Activated T-helper 17 cell treated with anti-CD3 and anti-CD28 coated beads, Interleukin-2, amount 50 U/mL, for 72 hours (primary cell): Measurements from ENCODE around the gene SMYD1. TPM values are rescaled to one million over a fixed set of nuclear protein-coding genes. Genes with fewer than 3 reads are reported as not detected.

Experiments used
- ATAC-seq: fragments of 150-1000 bp; cut with Tn5 transposase; replicated peaks from 2 replicates; pipeline ENCODE4 v1.10.0; 2021; ENCODE audit warnings: mild to moderate bottlenecking, moderate library complexity
- H3K27ac Mint-ChIP-seq: one replicate; pipeline ENCODE4 v1.8.0; 2022; ENCODE audit warnings: mixed read lengths
- H3K27me3 Mint-ChIP-seq: one replicate; pipeline ENCODE4 v1.8.0; 2022; ENCODE audit warnings: mixed read lengths
- H3K36me3 Mint-ChIP-seq: one replicate; pipeline ENCODE4 v1.8.0; 2022; ENCODE audit warnings: low read depth, mild to moderate bottlenecking, mixed read lengths
- H3K4me1 Mint-ChIP-seq: one replicate; pipeline ENCODE4 v1.8.0; 2022; ENCODE audit warnings: mixed read lengths
- H3K4me3 Mint-ChIP-seq: one replicate; pipeline ENCODE4 v1.8.0; 2022; ENCODE audit warnings: mild to moderate bottlenecking, mixed read lengths
- H3K9me3 Mint-ChIP-seq: one replicate; pipeline ENCODE4 v1.8.0; 2022; ENCODE audit warnings: mixed read lengths
- total RNA-seq, 2 donors: library from RNA; stranded (reverse); gene quantifications; one replicate each; pipeline ENCODE4 v1.2.3, GENCODE V29; 2022

SMYD1 gene
- total RNA-seq, 2 donors from 2014 or later, result not detected

- H3K9me3 Mint-ChIP-seq, result no peaks in the 10 kb centered on the region
- H3K4me3 Mint-ChIP-seq, result no peak overlapping the region
- no peak overlapping the region for H3K27ac Mint-ChIP-seq
- ATAC-seq, result no peak
- peaks cover 9% of the 10 kb centered on the region for H3K27me3 Mint-ChIP-seq
- no peaks in the 10 kb centered on the region for H3K36me3 Mint-ChIP-seq
- H3K4me1 Mint-ChIP-seq, result no peaks in the 10 kb centered on the region
These were observed 419 bp downstream of the SMYD1 start for GRCh38 chr2:88068044-88068443.

- Mint-ChIP-seq H3K36me3 (no peaks in the 10 kb centered on the region), H3K27ac (no peak overlapping the region), H3K4me3 (no peak overlapping the region), H3K4me1 (no peaks in the 10 kb centered on the region), H3K27me3 (peaks cover 9% of the 10 kb centered on the region), H3K9me3 (no peaks in the 10 kb centered on the region)
- no peak for ATAC-seq
These were observed 1.5 kb downstream of the SMYD1 start for GRCh38 chr2:88069117-88069516.

DNA sequence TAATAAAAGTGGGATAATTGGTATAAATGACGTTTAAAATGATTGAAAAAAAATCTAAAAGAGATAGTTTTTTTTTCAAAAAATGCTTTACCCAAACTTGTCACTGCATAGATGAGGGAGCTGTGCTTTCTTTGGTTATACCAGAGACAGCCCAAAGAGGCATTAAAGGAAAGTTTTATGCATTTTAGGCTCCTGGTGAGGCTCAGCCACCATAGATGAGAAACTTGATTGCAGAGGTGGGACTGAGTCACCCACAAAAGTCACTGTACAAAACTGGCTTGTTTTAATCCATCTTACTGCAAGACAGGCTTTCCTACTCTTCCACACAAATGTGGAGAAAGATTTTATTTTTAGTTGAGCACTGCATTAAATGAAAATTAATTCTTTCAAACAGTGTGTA is 2.4 kb downstream of the SMYD1 start:
- no peaks in the 10 kb centered on the region for H3K9me3 Mint-ChIP-seq
- no peaks in the 10 kb centered on the region for H3K36me3 Mint-ChIP-seq
- no peaks in the 10 kb centered on the region for H3K4me1 Mint-ChIP-seq
- H3K27me3 Mint-ChIP-seq, result peaks cover 9% of the 10 kb centered on the region
- no peak for ATAC-seq
- H3K27ac Mint-ChIP-seq, result no peak overlapping the region
- no peak overlapping the region for H3K4me3 Mint-ChIP-seq

DNA sequence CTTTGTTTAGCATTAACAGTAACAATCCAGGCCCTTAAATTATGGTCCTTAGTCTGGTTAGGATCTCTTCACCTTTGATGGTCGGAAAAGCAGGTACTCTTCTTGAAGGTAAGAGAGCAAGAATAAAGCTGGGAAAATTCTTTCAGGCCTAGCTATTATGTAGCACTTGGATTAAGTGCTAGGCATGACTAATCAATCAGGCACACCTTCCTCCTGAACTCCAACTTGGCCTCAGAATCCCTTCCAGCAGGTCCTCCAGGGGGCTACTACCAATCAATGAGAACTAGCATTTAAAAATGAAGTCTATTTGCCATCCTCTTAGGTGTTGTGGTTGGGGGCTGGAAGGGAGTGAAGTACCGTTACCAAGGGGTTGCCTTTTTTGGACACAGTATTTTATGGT is 3.7 kb downstream of the SMYD1 start:
- ATAC-seq, result no peak
- H3K4me1 Mint-ChIP-seq, result no peaks in the 10 kb centered on the region
- H3K36me3 Mint-ChIP-seq, result no peaks in the 10 kb centered on the region
- no peak overlapping the region for H3K27ac Mint-ChIP-seq
- peaks cover 9% of the 10 kb centered on the region for H3K27me3 Mint-ChIP-seq
- no peak overlapping the region for H3K4me3 Mint-ChIP-seq
- no peaks in the 10 kb centered on the region for H3K9me3 Mint-ChIP-seq

DNA sequence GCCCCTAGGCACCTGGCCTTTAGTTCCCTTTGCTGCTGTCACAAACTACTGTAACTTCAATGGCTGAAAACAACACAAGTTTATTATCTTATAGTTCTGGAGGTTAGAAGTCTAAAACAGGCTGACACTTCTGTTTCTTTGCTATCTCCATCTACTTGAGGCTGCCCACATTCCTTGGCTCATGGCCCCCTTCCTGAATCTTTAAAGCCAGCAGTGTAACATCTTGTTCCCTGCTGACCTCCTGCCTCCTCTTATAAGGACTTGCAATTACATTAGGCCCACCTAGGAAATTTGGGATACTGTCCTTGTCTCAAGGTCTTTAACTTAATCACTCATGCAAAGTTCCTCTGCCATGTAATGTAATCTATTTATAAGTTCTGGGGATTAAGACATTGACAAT is 6.5 kb downstream of the SMYD1 start:
- no peak overlapping the region for H3K4me3 Mint-ChIP-seq
- H3K4me1 Mint-ChIP-seq, result no peaks in the 10 kb centered on the region
- no peak overlapping the region for H3K27ac Mint-ChIP-seq
- no peaks in the 10 kb centered on the region for H3K9me3 Mint-ChIP-seq
- peaks cover 4% of the 10 kb centered on the region for H3K27me3 Mint-ChIP-seq
- ATAC-seq, result no peak
- no peaks in the 10 kb centered on the region for H3K36me3 Mint-ChIP-seq

DNA sequence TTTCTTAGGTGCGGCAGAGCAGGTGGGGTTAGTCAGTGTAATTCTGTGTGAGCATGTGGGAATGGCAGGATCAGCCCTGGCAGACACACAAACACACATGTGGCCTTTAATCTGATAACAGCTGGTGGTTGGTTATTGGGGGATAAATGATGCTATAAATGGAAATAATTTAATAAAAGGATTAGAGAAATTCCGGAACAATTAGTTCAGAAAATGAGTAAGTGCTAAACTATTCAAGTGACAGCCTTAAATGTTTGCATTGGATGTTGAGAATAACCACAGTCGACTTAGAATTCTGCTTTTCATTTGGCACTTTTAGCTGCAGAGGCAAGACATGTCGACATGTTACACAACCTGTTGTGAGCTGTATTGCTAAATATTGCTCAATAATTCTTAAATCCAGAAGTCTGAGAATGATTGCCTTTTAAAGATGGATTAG is 7.2 kb downstream of the SMYD1 start:
- H3K27ac Mint-ChIP-seq, result no peak overlapping the region
- H3K27me3 Mint-ChIP-seq, result no peaks in the 10 kb centered on the region
- no peaks in the 10 kb centered on the region for H3K9me3 Mint-ChIP-seq
- ATAC-seq, result no peak
- no peaks in the 10 kb centered on the region for H3K4me1 Mint-ChIP-seq
- no peaks in the 10 kb centered on the region for H3K36me3 Mint-ChIP-seq
- H3K4me3 Mint-ChIP-seq, result no peak overlapping the region

- Mint-ChIP-seq H3K4me1 (no peaks in the 10 kb centered on the region), H3K4me3 (no peak overlapping the region), H3K27ac (no peak overlapping the region), H3K9me3 (no peaks in the 10 kb centered on the region), H3K36me3 (no peaks in the 10 kb centered on the region), H3K27me3 (peaks cover 3% of the 10 kb centered on the region)
- no peak for ATAC-seq
These were observed 9.5 kb downstream of the SMYD1 start for GRCh38 chr2:88077080-88077479.

DNA sequence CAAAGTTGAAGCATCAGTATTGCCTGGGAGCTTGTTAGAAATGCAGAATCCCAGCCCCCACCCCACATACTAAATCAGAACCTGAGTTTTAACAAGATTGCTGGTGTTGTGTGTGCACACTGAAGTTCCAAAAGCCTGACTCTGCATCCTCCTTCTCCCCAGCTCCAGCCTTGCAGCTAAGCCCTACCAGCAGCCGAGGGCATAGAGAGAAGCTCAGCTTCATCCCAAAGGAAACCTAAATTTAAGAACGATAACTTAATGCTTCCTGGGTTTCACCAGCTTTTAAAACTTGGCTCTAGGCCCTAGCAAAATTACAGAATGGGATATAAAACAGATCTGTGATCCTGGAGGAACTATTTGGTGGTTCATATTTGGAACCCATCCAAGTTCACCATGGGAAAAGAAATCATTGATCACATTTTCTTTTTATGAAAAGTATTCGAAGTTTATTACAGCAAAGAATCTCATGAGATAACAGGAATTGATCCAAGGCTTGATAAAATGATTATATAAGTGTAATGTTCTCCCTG is 11.1 kb downstream of the SMYD1 start:
- H3K27ac Mint-ChIP-seq, result no peak overlapping the region
- H3K27me3 Mint-ChIP-seq, result peaks cover 8% of the 10 kb centered on the region
- H3K36me3 Mint-ChIP-seq, result no peaks in the 10 kb centered on the region
- no peaks in the 10 kb centered on the region for H3K9me3 Mint-ChIP-seq
- H3K4me3 Mint-ChIP-seq, result no peak overlapping the region
- no peak for ATAC-seq
- H3K4me1 Mint-ChIP-seq, result no peaks in the 10 kb centered on the region

DNA sequence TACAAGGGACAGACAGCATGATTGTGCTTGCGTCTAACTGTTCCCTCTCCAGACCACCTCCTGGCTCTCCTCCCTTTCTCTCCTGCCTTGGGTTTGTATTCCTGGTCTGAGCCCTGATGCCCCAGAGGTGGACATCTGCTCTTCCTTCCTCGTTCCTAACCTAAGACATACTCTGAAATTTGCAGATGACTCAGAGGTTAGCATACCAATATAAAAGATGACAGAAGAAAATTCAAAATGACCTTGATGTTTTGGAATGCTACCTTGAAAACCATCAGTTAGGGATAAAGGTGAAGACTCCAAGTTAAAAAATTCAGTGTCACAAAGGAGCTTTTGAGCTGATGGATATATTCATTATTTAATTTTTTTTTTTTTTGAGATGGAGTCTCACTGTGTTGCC is 12.9 kb downstream of the SMYD1 start:
- Mint-ChIP-seq H3K4me3 (no peak overlapping the region), H3K27ac (no peak overlapping the region), H3K4me1 (no peaks in the 10 kb centered on the region), H3K27me3 (peaks cover 8% of the 10 kb centered on the region), H3K36me3 (no peaks in the 10 kb centered on the region), H3K9me3 (no peaks in the 10 kb centered on the region)
- ATAC-seq, result no peak

GRCh38 chr2:88081924-88082608 is 14.4 kb downstream of the SMYD1 start:
- no peaks in the 10 kb centered on the region for H3K36me3 Mint-ChIP-seq
- H3K27ac Mint-ChIP-seq, result no peak overlapping the region
- H3K9me3 Mint-ChIP-seq, result no peaks in the 10 kb centered on the region
- no peak for ATAC-seq
- H3K27me3 Mint-ChIP-seq, result peaks cover 8% of the 10 kb centered on the region
- no peak overlapping the region for H3K4me3 Mint-ChIP-seq
- no peaks in the 10 kb centered on the region for H3K4me1 Mint-ChIP-seq

GRCh38 chr2:88082781-88083180 is 15.2 kb downstream of the SMYD1 start:
- Mint-ChIP-seq H3K4me3 (no peak overlapping the region), H3K4me1 (no peaks in the 10 kb centered on the region), H3K9me3 (no peaks in the 10 kb centered on the region), H3K27me3 (peaks cover 8% of the 10 kb centered on the region), H3K27ac (no peak overlapping the region), H3K36me3 (no peaks in the 10 kb centered on the region)
- no peak for ATAC-seq

GRCh38 chr2:88085099-88085498 is 17.5 kb downstream of the SMYD1 start:
- H3K4me1 Mint-ChIP-seq, result no peaks in the 10 kb centered on the region
- no peak overlapping the region for H3K27ac Mint-ChIP-seq
- no peaks in the 10 kb centered on the region for H3K9me3 Mint-ChIP-seq
- H3K4me3 Mint-ChIP-seq, result no peak overlapping the region
- peaks cover 8% of the 10 kb centered on the region for H3K27me3 Mint-ChIP-seq
- H3K36me3 Mint-ChIP-seq, result no peaks in the 10 kb centered on the region
- ATAC-seq, result no peak

- Mint-ChIP-seq H3K4me3 (no peak overlapping the region), H3K4me1 (no peaks in the 10 kb centered on the region), H3K36me3 (no peaks in the 10 kb centered on the region), H3K27ac (no peak overlapping the region), H3K27me3 (peaks cover 8% of the 10 kb centered on the region), H3K9me3 (no peaks in the 10 kb centered on the region)
- ATAC-seq, result no peak
These were observed 18.0 kb downstream of the SMYD1 start for GRCh38 chr2:88085602-88086001.

DNA sequence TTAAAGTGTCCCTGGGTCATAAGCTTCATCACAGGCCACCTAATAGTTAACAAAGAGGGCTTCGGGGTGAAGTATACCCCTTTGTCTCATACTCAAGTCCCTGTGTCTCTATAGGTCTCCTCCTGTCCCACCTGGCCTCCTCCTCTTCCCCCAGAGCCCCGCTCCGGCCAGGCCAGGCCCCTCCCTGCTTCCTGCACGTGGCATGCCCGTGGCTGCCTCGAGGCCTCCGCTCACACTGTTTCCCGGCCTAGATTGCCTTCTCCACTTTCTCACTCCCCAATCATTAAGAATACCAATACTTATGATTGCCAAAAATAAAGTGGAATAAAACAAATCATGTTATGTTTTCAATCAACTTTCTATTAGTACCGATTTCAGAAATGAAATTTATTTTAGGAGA is 18.8 kb downstream of the SMYD1 start:
- peaks cover 8% of the 10 kb centered on the region for H3K27me3 Mint-ChIP-seq
- no peak overlapping the region for H3K27ac Mint-ChIP-seq
- H3K4me1 Mint-ChIP-seq, result peaks cover 7% of the 10 kb centered on the region
- no peak for ATAC-seq
- no peaks in the 10 kb centered on the region for H3K36me3 Mint-ChIP-seq
- no peak overlapping the region for H3K4me3 Mint-ChIP-seq
- no peaks in the 10 kb centered on the region for H3K9me3 Mint-ChIP-seq

GRCh38 chr2:88087073-88087472 is 19.4 kb downstream of the SMYD1 start:
- peaks cover 7% of the 10 kb centered on the region for H3K4me1 Mint-ChIP-seq
- H3K4me3 Mint-ChIP-seq, result no peak overlapping the region
- peaks cover 5% of the 10 kb centered on the region for H3K27me3 Mint-ChIP-seq
- no peak for ATAC-seq
- no peaks in the 10 kb centered on the region for H3K9me3 Mint-ChIP-seq
- H3K36me3 Mint-ChIP-seq, result no peaks in the 10 kb centered on the region
- H3K27ac Mint-ChIP-seq, result no peak overlapping the region

GRCh38 chr2:88087763-88088162 is 20.1 kb downstream of the SMYD1 start:
- Mint-ChIP-seq H3K27me3 (peaks cover 4% of the 10 kb centered on the region), H3K36me3 (no peaks in the 10 kb centered on the region), H3K9me3 (no peaks in the 10 kb centered on the region), H3K4me3 (no peak overlapping the region), H3K4me1 (peaks cover 7% of the 10 kb centered on the region), H3K27ac (no peak overlapping the region)
- ATAC-seq, result no peak
